ENCODE measurements around the gene CNRIP1. TPM values are rescaled to one million over a fixed set of nuclear protein-coding genes. Genes with fewer than 3 reads are reported as not detected.

The CNRIP1 gene
- total RNA-seq, 1 donor from 2014 or later, result 4.4 TPM

GRCh38 chr2:68244456-68244855, 75.3 kb downstream of the CNRIP1 start:
- no peak for FAIRE-seq
- no peak for DNase-seq (ENCODE audit: low read depth)
- Histone ChIP-seq H2AFZ (ENCODE audit: low read depth, low read length) (no peak overlapping the region), H3K27ac (ENCODE audit: low read depth, low read length) (no peak overlapping the region), H3K9ac (ENCODE audit: low read length) (no peak overlapping the region), H3K36me3 (ENCODE audit: insufficient read depth, low read length) (no peaks in the 10 kb centered on the region), H3K4me1 (ENCODE audit: insufficient read depth, low read length) (peaks cover 7% of the 10 kb centered on the region), H3K27me3 (ENCODE audit: insufficient read depth, low read length) (no peaks in the 10 kb centered on the region), H3K9me3 (ENCODE audit: insufficient read depth, low read depth, low read length) (no peaks in the 10 kb centered on the region), H3K4me3 (ENCODE audit: insufficient read depth, low read depth, low read length) (no peak overlapping the region), H4K20me1 (ENCODE audit: insufficient read depth, low read length) (peaks cover 100% of the 10 kb centered on the region), H3K79me2 (ENCODE audit: insufficient read depth, low read length) (peaks cover 100% of the 10 kb centered on the region), H3K4me2 (ENCODE audit: low read length) (no peak overlapping the region)
- peak; percentile 3 for TF ChIP-seq CTCF (IDR thresholded peaks at IDR 0.05; ENCODE audit: insufficient read depth, low read depth, low read length)
- no peak for TF ChIP-seq EZH2 (IDR thresholded peaks at IDR 0.05; ENCODE audit: insufficient read depth, low read length)
- no peaks in the 10 kb centered on the region for H3K36me3 Mint-ChIP-seq (ENCODE audit: low read depth, unreplicated experiment)
- H3K27ac Mint-ChIP-seq (ENCODE audit: unreplicated experiment), result no peak overlapping the region
- no peaks in the 10 kb centered on the region for H3K9me3 Mint-ChIP-seq (ENCODE audit: unreplicated experiment)
- H3K4me1 Mint-ChIP-seq (ENCODE audit: low read depth, unreplicated experiment), result peaks cover 7% of the 10 kb centered on the region
- H3K27me3 Mint-ChIP-seq (ENCODE audit: low read depth, unreplicated experiment), result no peaks in the 10 kb centered on the region
- no peak overlapping the region for H3K4me3 Mint-ChIP-seq (ENCODE audit: unreplicated experiment)

Other genes starting within 250 kb of the CNRIP1 start
- gene PNO1, start 162.1 kb downstream of the CNRIP1 start, total RNA-seq, result 23.0 and 26.8 TPM in 2 replicates
- 78.1 and 80.6 TPM in 2 replicates for gene PPP3R1, start 67.4 kb downstream of the CNRIP1 start, total RNA-seq
- not detected in 2 replicates for gene PLEK, start 45.3 kb upstream of the CNRIP1 start, total RNA-seq
- 0.54 and 0.55 TPM in 2 replicates for gene FBXO48, start 147.3 kb upstream of the CNRIP1 start, total RNA-seq
- gene APLF, start 147.6 kb upstream of the CNRIP1 start, total RNA-seq, result 2.5 and 2.9 TPM in 2 replicates